OCI-LY3 (cell line): ENCODE results near the gene IL37.

ENCODE experiments used
- EZH2phosphoT487 ChIP-seq: fragments of 200-600 bp; shearing (Covaris generic); IDR thresholded peaks from 2 replicates; pipeline ENCODE4 v1.6.1; 2018; ENCODE audit warnings: antibody characterized with exemption, mixed run types, low read depth
- TF ChIP-seq, protein P1 (sequence below): fragments of 200-600, 300-600 bp; sonication (generic); IDR thresholded peaks from 2 replicates; pipeline ENCODE4 v1.5.1; 2014; ENCODE audit warnings: antibody characterized with exemption, low read length, low read depth

DNA sequence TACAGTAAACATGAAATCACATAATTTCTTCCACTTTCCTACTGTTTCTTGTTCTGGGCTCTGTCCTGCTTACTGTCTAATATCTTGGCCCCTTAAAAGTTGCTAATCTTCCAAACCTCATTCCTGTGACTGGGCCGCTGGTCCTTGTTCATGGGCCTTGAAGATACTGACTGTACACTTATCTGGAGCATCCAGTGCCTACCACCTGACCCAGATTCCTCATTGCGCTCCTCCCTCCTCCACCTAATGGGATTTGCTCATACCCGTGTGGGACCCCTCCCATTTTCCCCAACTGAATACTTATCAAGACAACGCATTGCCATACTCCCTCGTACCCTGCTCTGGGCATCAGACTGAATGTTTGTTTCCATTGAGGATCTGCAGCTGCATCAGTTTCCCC, 6.1 kb upstream of the IL37 start:
- TF ChIP-seq, protein P1, sequence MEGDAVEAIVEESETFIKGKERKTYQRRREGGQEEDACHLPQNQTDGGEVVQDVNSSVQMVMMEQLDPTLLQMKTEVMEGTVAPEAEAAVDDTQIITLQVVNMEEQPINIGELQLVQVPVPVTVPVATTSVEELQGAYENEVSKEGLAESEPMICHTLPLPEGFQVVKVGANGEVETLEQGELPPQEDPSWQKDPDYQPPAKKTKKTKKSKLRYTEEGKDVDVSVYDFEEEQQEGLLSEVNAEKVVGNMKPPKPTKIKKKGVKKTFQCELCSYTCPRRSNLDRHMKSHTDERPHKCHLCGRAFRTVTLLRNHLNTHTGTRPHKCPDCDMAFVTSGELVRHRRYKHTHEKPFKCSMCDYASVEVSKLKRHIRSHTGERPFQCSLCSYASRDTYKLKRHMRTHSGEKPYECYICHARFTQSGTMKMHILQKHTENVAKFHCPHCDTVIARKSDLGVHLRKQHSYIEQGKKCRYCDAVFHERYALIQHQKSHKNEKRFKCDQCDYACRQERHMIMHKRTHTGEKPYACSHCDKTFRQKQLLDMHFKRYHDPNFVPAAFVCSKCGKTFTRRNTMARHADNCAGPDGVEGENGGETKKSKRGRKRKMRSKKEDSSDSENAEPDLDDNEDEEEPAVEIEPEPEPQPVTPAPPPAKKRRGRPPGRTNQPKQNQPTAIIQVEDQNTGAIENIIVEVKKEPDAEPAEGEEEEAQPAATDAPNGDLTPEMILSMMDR, result no peak
- TF ChIP-seq EZH2phosphoT487, result no peak
